Testis (tissue), 2 donors: ENCODE results near the gene CLCA4.

Experiments
- CTCF ChIP-seq, 3 experiments: fragments of 450-650 bp in 2 of 3; fragments of 200-600 bp in 1 of 3; sonication (generic) in 1 of 3; IDR thresholded peaks; one replicate each; pipeline ENCODE4 v1.5.1; 2016 to 2019; ENCODE audit warnings: antibody characterized with exemption in 3 of 3, mild to moderate bottlenecking in 2 of 3, moderate library complexity in 1 of 3
- POLR2A ChIP-seq: fragments of 450-650 bp; IDR thresholded peaks from one replicate; pipeline ENCODE4 v1.6.1; 2017; ENCODE audit warnings: antibody characterized with exemption, mild to moderate bottlenecking, moderate library complexity

- TF ChIP-seq POLR2A (no peak), CTCF (IDR thresholded peaks at IDR 0.05) (no peak)
These were observed 71.5 kb downstream of the CLCA4 start for GRCh38 chr1:86618358-86618757.
